Mesenchymal stem cell (in vitro differentiated cells and primary cell): Measurements from ENCODE around the gene TPD52L3.

Source experiments
- DNase-seq: peaks from one replicate; pipeline ENCODE4 v3.0.0-alpha.2; 2013
- H2AFZ ChIP-seq: one replicate; pipeline ENCODE4 v1.6.1; 2013; ENCODE audit warnings: low read depth, mild to moderate bottlenecking, control low read depth, inconsistent platforms, low read length, moderate library complexity
- H2AK5ac ChIP-seq: 2 replicates; pipeline ENCODE4 v1.6.1; 2013; ENCODE audit warnings: low read length, moderate library complexity, mild to moderate bottlenecking, inconsistent platforms; ENCODE audit not compliant: severe bottlenecking
- H2BK120ac ChIP-seq: one replicate; pipeline ENCODE4 v1.6.1; 2013; ENCODE audit warnings: low read depth, mild to moderate bottlenecking, inconsistent platforms, low read length, moderate library complexity
- H2BK12ac ChIP-seq, 2 experiments: one replicate each; pipeline ENCODE4 v1.6.1; 2013; ENCODE audit warnings: inconsistent platforms in 2 of 2, low read length in 2 of 2, mild to moderate bottlenecking in 2 of 2, moderate library complexity in 2 of 2, control low read depth in 1 of 2
- H2BK15ac ChIP-seq: one replicate; pipeline ENCODE4 v1.6.1; 2013; ENCODE audit warnings: mild to moderate bottlenecking, low read depth, inconsistent platforms; ENCODE audit not compliant: poor library complexity, severe bottlenecking
- H2BK5ac ChIP-seq: 2 replicates; pipeline ENCODE4 v1.6.1; 2013; ENCODE audit warnings: low read depth, mild to moderate bottlenecking, low read length, control low read depth, inconsistent platforms; ENCODE audit not compliant: poor library complexity, severe bottlenecking
- H3K14ac ChIP-seq, 2 experiments: one replicate each; pipeline ENCODE4 v1.6.1; 2013; ENCODE audit warnings: inconsistent platforms in 2 of 2, low read length in 2 of 2, control low read depth in 1 of 2, mild to moderate bottlenecking in 1 of 2, moderate library complexity in 1 of 2
- H3K18ac ChIP-seq, 2 experiments: one replicate each; pipeline ENCODE4 v1.6.1; 2013; ENCODE audit warnings: inconsistent platforms in 2 of 2, low read length in 2 of 2, control low read depth in 1 of 2, low read depth in 1 of 2, mild to moderate bottlenecking in 1 of 2
- H3K23ac ChIP-seq, 2 experiments: one replicate each; pipeline ENCODE4 v1.6.1; 2013; ENCODE audit warnings: inconsistent platforms in 2 of 2, low read length in 2 of 2, mild to moderate bottlenecking in 2 of 2, moderate library complexity in 2 of 2, control low read depth in 1 of 2
- H3K27ac ChIP-seq: 2 replicates; pipeline ENCODE4 v1.5.1; 2013; ENCODE audit warnings: mild to moderate bottlenecking, moderate library complexity, low read length, control low read depth, inconsistent platforms; ENCODE audit not compliant: poor library complexity, severe bottlenecking
- H3K27me3 ChIP-seq, 2 experiments: 2 replicates each; pipeline versions ENCODE4 v1.6.1 to v1.7.0; 2013; ENCODE audit warnings: low read length in 2 of 2, mild to moderate bottlenecking in 2 of 2, moderate library complexity in 2 of 2, control low read depth in 1 of 2, inconsistent platforms in 1 of 2; ENCODE audit not compliant: control insufficient read depth in 1 of 2, insufficient read depth in 1 of 2
- H3K36me3 ChIP-seq, 2 experiments: 2 replicates each; pipeline versions ENCODE4 v1.6.1 to v1.7.0; 2013; ENCODE audit warnings: low read length in 2 of 2, control low read depth in 1 of 2, inconsistent platforms in 1 of 2, low read depth in 1 of 2, mild to moderate bottlenecking in 1 of 2; ENCODE audit not compliant: insufficient read depth in 2 of 2, control insufficient read depth in 1 of 2
- H3K4ac ChIP-seq, 2 experiments: one replicate each; pipeline ENCODE4 v1.6.1; 2013; ENCODE audit warnings: inconsistent platforms in 2 of 2, low read length in 2 of 2, mild to moderate bottlenecking in 2 of 2, moderate library complexity in 2 of 2, control low read depth in 1 of 2, low read depth in 1 of 2
- H3K4me1 ChIP-seq: 2 replicates; pipeline ENCODE4 v1.6.1; 2013; ENCODE audit warnings: low read depth, low read length, control low read depth; ENCODE audit not compliant: control insufficient read depth, insufficient read depth
- H3K4me2 ChIP-seq: 2 replicates; pipeline ENCODE4 v1.6.1; 2013; ENCODE audit warnings: low read length, mild to moderate bottlenecking, inconsistent platforms; ENCODE audit not compliant: poor library complexity, severe bottlenecking
- H3K4me3 ChIP-seq, 2 experiments: 2 replicates each; pipeline versions ENCODE4 v1.5.1 to v1.7.0; 2013; ENCODE audit warnings: low read length in 2 of 2, mild to moderate bottlenecking in 2 of 2, control low read depth in 1 of 2, low read depth in 1 of 2; ENCODE audit not compliant: insufficient read depth in 1 of 2
- H3K79me1 ChIP-seq: replicated peaks from 2 replicates; pipeline ENCODE4 v1.6.1; 2013; ENCODE audit warnings: mild to moderate bottlenecking, control low read depth, low read length, inconsistent platforms; ENCODE audit not compliant: poor library complexity, severe bottlenecking
- H3K9ac ChIP-seq: 2 replicates; pipeline ENCODE4 v1.7.0; 2013; ENCODE audit warnings: mild to moderate bottlenecking, low read length, moderate library complexity
- H3K9me3 ChIP-seq: 2 replicates; pipeline ENCODE4 v1.7.0; 2013; ENCODE audit warnings: mild to moderate bottlenecking, low read length; ENCODE audit not compliant: control insufficient read depth
- H4K8ac ChIP-seq: one replicate; pipeline ENCODE4 v1.6.1; 2013; ENCODE audit warnings: inconsistent platforms, mild to moderate bottlenecking, low read length, moderate library complexity
- H4K91ac ChIP-seq: one replicate; pipeline ENCODE4 v1.6.1; 2013; ENCODE audit warnings: mild to moderate bottlenecking, low read length, inconsistent platforms
- WGBS: methylation state at CpG from one replicate; pipeline ENCODE4 v1.1.7; 2013; ENCODE audit warnings: mixed read lengths; 5-methylcytosine and 5-hydroxymethylcytosine counted together

Gene TPD52L3

DNA sequence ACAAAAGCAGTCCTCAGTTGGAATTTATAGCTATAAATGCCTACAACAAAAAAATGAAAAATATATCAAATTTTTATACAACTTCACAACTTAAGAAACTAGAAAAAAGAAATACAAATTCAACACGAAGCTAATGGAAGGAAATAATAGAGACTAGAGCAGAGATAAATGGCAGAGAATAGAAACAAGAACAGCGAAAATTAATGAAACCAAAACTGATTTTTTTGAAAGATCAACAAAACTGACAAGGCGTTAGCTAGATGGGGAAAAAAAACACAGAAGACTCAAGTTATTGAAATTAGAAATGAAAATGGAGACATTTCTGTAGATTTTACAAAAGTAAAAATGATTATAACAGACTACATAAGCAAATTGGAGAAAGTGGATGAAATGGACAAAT lies 20.6 kb downstream of the TPD52L3 start:
- no peak overlapping the region for H2BK15ac ChIP-seq
- no peak overlapping the region for H2BK120ac ChIP-seq
- peaks cover 0 to 5% of the 10 kb centered on the region in 2 experiments for H3K27me3 ChIP-seq
- no peak overlapping the region for H4K8ac ChIP-seq
- H3K9me3 ChIP-seq: peaks cover 6% of the 10 kb centered on the region
- H3K27ac ChIP-seq: no peak overlapping the region
- no peak overlapping the region for H3K4me3 ChIP-seq
- H3K4ac ChIP-seq: no peak overlapping the region
- no peak overlapping the region for H2AK5ac ChIP-seq
- WGBS: 87% methylated on average over 2 of the region's 3 CpGs
- H3K23ac ChIP-seq: no peak overlapping the region
- no peak overlapping the region for H2BK5ac ChIP-seq
- no peak overlapping the region for H4K91ac ChIP-seq
- H3K9ac ChIP-seq: no peak overlapping the region
- H3K14ac ChIP-seq: no peak overlapping the region
- no peak overlapping the region for H2BK12ac ChIP-seq
- no peaks in the 10 kb centered on the region for H3K4me1 ChIP-seq
- no peaks in the 10 kb centered on the region for H3K79me1 ChIP-seq
- H3K18ac ChIP-seq: no peak overlapping the region
- DNase-seq: no peak
- H2AFZ ChIP-seq: no peak overlapping the region
- no peaks in the 10 kb centered on the region for H3K36me3 ChIP-seq
- no peak overlapping the region for H3K4me2 ChIP-seq

- no peak overlapping the region for H3K4me2 ChIP-seq
- H3K79me1 ChIP-seq: no peaks in the 10 kb centered on the region
- H3K4me1 ChIP-seq: no peaks in the 10 kb centered on the region
- no peak overlapping the region for H3K14ac ChIP-seq
- no peak overlapping the region for H2BK12ac ChIP-seq
- peaks cover 0 to 5% of the 10 kb centered on the region in 2 experiments for H3K27me3 ChIP-seq
- DNase-seq: no peak
- H2BK15ac ChIP-seq: no peak overlapping the region
- no peak overlapping the region for H3K23ac ChIP-seq
- no peak overlapping the region for H2BK5ac ChIP-seq
- no peak overlapping the region for H3K18ac ChIP-seq
- no peaks in the 10 kb centered on the region for H3K9me3 ChIP-seq
- no peak overlapping the region for H3K4me3 ChIP-seq
- H2AFZ ChIP-seq: no peak overlapping the region
- H3K36me3 ChIP-seq: no peaks in the 10 kb centered on the region
- no peak overlapping the region for H2AK5ac ChIP-seq
- no peak overlapping the region for H3K4ac ChIP-seq
- no peak overlapping the region for H3K27ac ChIP-seq
- H3K9ac ChIP-seq: no peak overlapping the region
- H2BK120ac ChIP-seq: no peak overlapping the region
- no peak overlapping the region for H4K91ac ChIP-seq
- no peak overlapping the region for H4K8ac ChIP-seq
Measured at GRCh38 chr9:6351737-6352136, 23.6 kb downstream of the TPD52L3 start.

GRCh38 chr9:6354072-6354686 lies 26.0 kb downstream of the TPD52L3 start:
- Histone ChIP-seq H3K4me1 (no peaks in the 10 kb centered on the region), H3K14ac (no peak overlapping the region), H2BK120ac (no peak overlapping the region), H3K18ac (no peak overlapping the region), H3K4me3 (no peak overlapping the region), H2BK15ac (no peak overlapping the region), H3K27me3 (peaks cover 0 to 5% of the 10 kb centered on the region in 2 experiments), H2BK5ac (no peak overlapping the region), H4K8ac (no peak overlapping the region), H3K27ac (no peak overlapping the region), H4K91ac (no peak overlapping the region), H3K9me3 (no peaks in the 10 kb centered on the region), H3K36me3 (no peaks in the 10 kb centered on the region), H3K79me1 (no peaks in the 10 kb centered on the region), H2AK5ac (peak overlapping the region; percentile 33), H2AFZ (no peak overlapping the region), H2BK12ac (no peak overlapping the region), H3K4ac (no peak overlapping the region), H3K23ac (no peak overlapping the region), H3K9ac (peak overlapping the region; percentile 63), H3K4me2 (no peak overlapping the region)
- DNase-seq: peak; percentile 75
- WGBS: 51% methylated on average over 3 of the region's 3 CpGs

DNA sequence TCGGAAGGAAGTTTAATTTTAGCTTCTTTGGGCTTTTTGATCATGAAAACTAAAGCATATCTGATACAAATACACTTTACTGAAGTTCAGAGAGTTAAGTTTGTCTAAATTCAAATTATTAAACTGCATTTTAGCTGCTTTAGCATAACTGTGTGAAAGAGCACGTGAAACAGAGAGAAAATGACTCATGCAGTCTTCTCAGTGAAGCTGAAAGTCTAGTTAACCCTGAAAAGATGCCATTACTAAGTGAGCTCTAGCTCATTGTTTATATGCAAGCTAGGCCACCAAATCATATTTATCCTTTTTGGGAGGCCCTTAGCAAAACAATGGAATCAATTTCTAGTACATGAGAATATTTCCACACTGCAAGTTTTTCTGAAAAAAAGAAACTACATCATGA lies 27.6 kb downstream of the TPD52L3 start:
- Histone ChIP-seq H2AK5ac (no peak overlapping the region), H3K18ac (no peak overlapping the region), H4K8ac (no peak overlapping the region), H3K4me2 (no peak overlapping the region), H3K23ac (no peak overlapping the region), H2BK5ac (peak overlapping the region; percentile 67), H3K9me3 (no peaks in the 10 kb centered on the region), H3K36me3 (no peaks in the 10 kb centered on the region), H4K91ac (no peak overlapping the region), H3K4me1 (no peaks in the 10 kb centered on the region), H2AFZ (no peak overlapping the region), H3K27me3 (no peaks in the 10 kb centered on the region), H3K9ac (peak overlapping the region; percentile 85), H2BK15ac (no peak overlapping the region), H3K27ac (peak overlapping the region; percentile 49), H2BK12ac (no peak overlapping the region), H3K4ac (no peak overlapping the region), H3K14ac (no peak overlapping the region), H3K4me3 (no peak overlapping the region), H3K79me1 (no peaks in the 10 kb centered on the region), H2BK120ac (no peak overlapping the region)
- peak; percentile 59 for DNase-seq
- 0% methylated on average over 1 of the region's 2 CpGs for WGBS
